OCI-LY7 (cell line): ENCODE results near the gene PKD1L1. TPM values are rescaled to one million over a fixed set of nuclear protein-coding genes. Genes with fewer than 3 reads are reported as not detected.

Experiments used
- BruUV-seq: library from RNA; stranded (reverse); fragments of 400-500 nt; replicated peaks from 2 replicates; lab custom pipeline; 2021; lab: Mats Ljungman, UMichigan
- CTCF ChIA-PET: fragments of 300-600 bp; sonication (Branson Sonifier 250); formaldehyde crosslinking; loops from one replicate; lab custom pipeline; 2022; ENCODE audit warnings: antibody characterized with exemption; ENCODE audit not compliant: unreplicated experiment; lab: Charles Lee
- POLR2A ChIA-PET: fragments of 300-600 bp; sonication (Branson Sonifier 250); formaldehyde crosslinking; loops from one replicate; lab custom pipeline; 2022; ENCODE audit warnings: antibody characterized with exemption; lab: Charles Lee
- DNase-seq: peaks from one replicate; pipeline ENCODE4 v3.0.0-alpha.2; 2015; ENCODE audit warnings: low spot score
- H2AFZ ChIP-seq: fragments of 200-600 bp; sonication (generic), shearing (Covaris generic); 2 replicates; pipeline ENCODE4 v1.6.1; 2014; ENCODE audit warnings: mild to moderate bottlenecking, antibody characterized with exemption, low read length, moderate library complexity
- H3K27ac ChIP-seq: fragments of 200-600 bp; sonication (generic); 2 replicates; pipeline ENCODE4 v1.5.1; 2014; ENCODE audit warnings: mixed run types, low read depth, mild to moderate bottlenecking, moderate library complexity, low read length, inconsistent platforms; ENCODE audit not compliant: poor library complexity, severe bottlenecking
- H3K36me3 ChIP-seq: fragments of 200-600 bp; sonication (generic); 2 replicates; pipeline ENCODE4 v1.6.1; 2014; ENCODE audit warnings: mild to moderate bottlenecking, antibody characterized with exemption, low read length, moderate library complexity, mixed read lengths; ENCODE audit not compliant: insufficient read depth
- H3K4me1 ChIP-seq: fragments of 200-600 bp; sonication (generic); 2 replicates; pipeline ENCODE4 v1.5.1; 2014; ENCODE audit warnings: mild to moderate bottlenecking, low read length; ENCODE audit not compliant: insufficient read depth, poor library complexity, severe bottlenecking
- H3K4me2 ChIP-seq: fragments of 200-600 bp; sonication (generic); 2 replicates; pipeline ENCODE4 v1.6.1; 2014; ENCODE audit warnings: mild to moderate bottlenecking, low read length
- H3K4me3 ChIP-seq: fragments of 200-600 bp; sonication (generic); 2 replicates; pipeline ENCODE4 v1.5.1; 2014; ENCODE audit warnings: mild to moderate bottlenecking, low read depth, low read length; ENCODE audit not compliant: poor library complexity, severe bottlenecking
- H3K79me2 ChIP-seq: fragments of 200-600 bp; sonication (generic); 2 replicates; pipeline ENCODE4 v1.6.1; 2016; ENCODE audit warnings: low read depth, mild to moderate bottlenecking, low read length, moderate library complexity, mixed read lengths; ENCODE audit not compliant: insufficient read depth
- H3K9me2 ChIP-seq: fragments of 200-600 bp; sonication (generic); 2 replicates; pipeline ENCODE4 v1.6.1; 2016; ENCODE audit warnings: mild to moderate bottlenecking, low read length, mixed read lengths; ENCODE audit not compliant: insufficient read depth
- H3K9me3 ChIP-seq: fragments of 200-600 bp; sonication (generic); 2 replicates; pipeline ENCODE4 v1.6.1; 2014; ENCODE audit warnings: mild to moderate bottlenecking, mixed run types, low read length, mixed read lengths
- H4K20me1 ChIP-seq: fragments of 200-600 bp; sonication (generic); 2 replicates; pipeline ENCODE4 v1.6.1; 2014; ENCODE audit warnings: mild to moderate bottlenecking, antibody characterized with exemption, low read length, moderate library complexity, mixed read lengths; ENCODE audit not compliant: insufficient read depth
- CTCF ChIP-seq: fragments of 200-600 bp; sonication (generic); conservative IDR thresholded peaks from 2 replicates; pipeline ENCODE4 v1.5.1; 2014; ENCODE audit warnings: mild to moderate bottlenecking, antibody characterized with exemption, low read length, moderate library complexity, mixed read lengths
- EZH2phosphoT487 ChIP-seq: fragments of 200-600 bp; sonication (generic); IDR thresholded peaks from 2 replicates; pipeline ENCODE4 v1.6.1; 2018; ENCODE audit warnings: low read depth, borderline replicate concordance, mild to moderate bottlenecking, mixed run types, antibody characterized with exemption, low read length, moderate library complexity, mixed read lengths
- intact Hi-C: fragments of 100-400 bp; cut with micrococcal nuclease; formaldehyde crosslinking; loops from one replicate; pipeline ENCODE4 v1.10.0; 2022; ENCODE audit not compliant: unreplicated experiment
- total RNA-seq, 2 experiments: library from RNA; depleted of rRNA in 1 of 2; stranded (reverse); fragments of >200 nt in 1 of 2; shearing (Covaris generic) in 1 of 2; gene quantifications; 2 replicates each; pipeline ENCODE4 v1.2.3, GENCODE V29; 2014 to 2022

The PKD1L1 gene
- total RNA-seq, 2 experiments from 2014 or later: 0.19 to 0.63 TPM

GRCh38 chr7:47991741-47992311 lies 43.6 kb upstream of the PKD1L1 start:
- POLR2A ChIA-PET: interaction anchor here (1.0 to 2.5 kb wide), 8 partner anchors 9 to 118 kb away, joined by 3 to 8 read pairs (median 5); partner anchors contain the start of gene HUS1
- Histone ChIP-seq H3K4me3 (peak overlapping the region; percentile 68), H3K79me2 (no peaks in the 10 kb centered on the region), H3K4me2 (peak overlapping the region; percentile 82), H3K9me3 (no peaks in the 10 kb centered on the region), H4K20me1 (no peaks in the 10 kb centered on the region), H2AFZ (peak overlapping the region; percentile 79), H3K36me3 (no peaks in the 10 kb centered on the region), H3K4me1 (peaks cover 19% of the 10 kb centered on the region), H3K9me2 (no peaks in the 10 kb centered on the region), H3K27ac (peak overlapping the region; percentile 79)
- intact Hi-C loops: loop anchor here (1.0 to 2.0 kb wide), 5 partner anchors 12 to 118 kb away; partner anchors contain the start of genes C7orf57 and HUS1
- CTCF ChIA-PET: interaction anchor here (0.6 to 1.6 kb wide), 9 partner anchors 9 to 119 kb away, joined by 3 to 4 read pairs (median 3); no protein-coding TSS in a partner anchor
- DNase-seq: peak; percentile 90
- TF ChIP-seq EZH2phosphoT487: no peak
- TF ChIP-seq CTCF: peak; percentile 78
- no TSS peak for BruUV-seq

GRCh38 chr7:47991270-47991669 lies 43.0 kb upstream of the PKD1L1 start:
- POLR2A ChIA-PET: interaction anchor here (1.0 to 2.5 kb wide), 8 partner anchors 9 to 119 kb away, joined by 3 to 8 read pairs (median 5); partner anchors contain the start of gene HUS1
- Histone ChIP-seq H3K4me1 (peaks cover 19% of the 10 kb centered on the region), H3K4me2 (peak overlapping the region; percentile 82), H4K20me1 (no peaks in the 10 kb centered on the region), H3K36me3 (no peaks in the 10 kb centered on the region), H3K27ac (peak overlapping the region; percentile 79), H3K79me2 (no peaks in the 10 kb centered on the region), H3K4me3 (peak overlapping the region; percentile 68), H3K9me3 (no peaks in the 10 kb centered on the region), H2AFZ (peak overlapping the region; percentile 79), H3K9me2 (no peaks in the 10 kb centered on the region)
- TF ChIP-seq CTCF (no peak), EZH2phosphoT487 (no peak)
- BruUV-seq: TSS peak; percentile 91
- intact Hi-C loops: loop anchor here (1.0 to 2.0 kb wide), 3 partner anchors 44 to 119 kb away; partner anchors contain the start of gene C7orf57
- CTCF ChIA-PET: interaction anchor here (0.9 to 1.6 kb wide), 6 partner anchors 9 to 119 kb away, joined by 3 to 4 read pairs (median 3); no protein-coding TSS in a partner anchor
- DNase-seq: peak; percentile 35
